K562 (cell line): ENCODE measurements around the gene RBMS3. TPM values are rescaled to one million over a fixed set of nuclear protein-coding genes. Genes with fewer than 3 reads are reported as not detected.
A peak's percentile ranks its signal among the peaks of the same experiment; 100 is the strongest.

Experiments used
- ATAC-seq: fragments of 200-7000 bp; cut with Tn5 transposase; 3 replicates; pipeline ENCODE4 v1.9.1; 2020; ENCODE audit warnings: moderate library complexity
- BruUV-seq: library from RNA; stranded (reverse); fragments of 400-500 nt; replicated peaks from 2 replicates; lab custom pipeline; 2021; lab: Mats Ljungman, UMichigan
- CTCF ChIA-PET: fragments of 300-600 bp; formaldehyde crosslinking; extraction: SDS; loops from one replicate; lab custom pipeline; 2021; ENCODE audit warnings: low intra/inter-chr PET ratio; lab: Yijun Ruan, JAX
- POLR2A ChIA-PET: fragments of 300-600, 350-650 bp; sonication (Branson Sonifier 250); formaldehyde crosslinking; extraction: SDS; loops from one replicate; lab custom pipeline; 2021; ENCODE audit warnings: antibody characterized with exemption, inconsistent platforms; lab: Yijun Ruan, JAX
- DNase-seq, 4 experiments: peaks; one replicate each; pipeline versions ENCODE4 v3.0.0 to v3.0.0-alpha.2; 2011 to 2018; ENCODE audit warnings: low spot score in 3 of 4, mixed read lengths in 3 of 4; ENCODE audit errors: extremely low read depth in 1 of 4
- FAIRE-seq: peaks from 2 replicates; lab custom pipeline; 2011; peaks lifted over from hg19 to GRCh38; lab: Jason Lieb, UNC
- H2AFZ ChIP-seq: 2 replicates; pipeline ENCODE4 v1.6.0; 2011; ENCODE audit warnings: low read depth, low read length, control low read depth, inconsistent platforms
- H3K27ac ChIP-seq: fragments of 200-600 bp; 3 replicates; pipeline ENCODE4 v1.8.0; 2011; ENCODE audit warnings: low read depth, mild to moderate bottlenecking, control low read depth, inconsistent platforms, low read length, moderate library complexity, mixed read lengths; ENCODE audit errors: extremely low read depth
- H3K27me3 ChIP-seq, 2 experiments: fragments of 300-600 bp in 1 of 2; 2 replicates in 1 of 2; 3 replicates in 1 of 2; pipeline versions ENCODE4 v1.6.0 to v1.8.0; 2011; ENCODE audit warnings: inconsistent platforms in 2 of 2, low read length in 2 of 2, mild to moderate bottlenecking in 1 of 2, mixed read lengths in 1 of 2, moderate library complexity in 1 of 2; ENCODE audit not compliant: control insufficient read depth in 2 of 2, insufficient read depth in 2 of 2
- H3K36me3 ChIP-seq: fragments of 300-600 bp; 3 replicates; pipeline ENCODE4 v1.8.0; 2011; ENCODE audit warnings: mild to moderate bottlenecking, low read length, inconsistent platforms; ENCODE audit not compliant: control insufficient read depth, insufficient read depth
- H3K4me1 ChIP-seq, 2 experiments: fragments of 200-600 bp in 1 of 2; replicated peaks in 1 of 2; 2 replicates in 1 of 2; 3 replicates in 1 of 2; pipeline versions ENCODE4 v1.5.1 to v1.8.0; 2011; ENCODE audit warnings: inconsistent platforms in 2 of 2, low read length in 2 of 2, mild to moderate bottlenecking in 1 of 2, mixed read lengths in 1 of 2, moderate library complexity in 1 of 2; ENCODE audit not compliant: control insufficient read depth in 2 of 2, insufficient read depth in 2 of 2
- H3K4me2 ChIP-seq: 2 replicates; pipeline ENCODE4 v1.6.1; 2011; ENCODE audit warnings: low read length, control low read depth, inconsistent platforms, mixed read lengths; ENCODE audit not compliant: insufficient read depth
- H3K4me3 ChIP-seq: fragments of 200-600 bp; sonication (generic), shearing (Covaris generic); 2 replicates; pipeline ENCODE4 v1.5.1; 2016; ENCODE audit warnings: control low read depth, inconsistent platforms
- H3K79me2 ChIP-seq: fragments of 200-600 bp; 3 replicates; pipeline ENCODE4 v1.8.0; 2011; ENCODE audit warnings: low read length, inconsistent platforms; ENCODE audit not compliant: control insufficient read depth, insufficient read depth
- H3K9ac ChIP-seq, 2 experiments: 2 replicates each; pipeline versions ENCODE4 v1.6.0 to v1.6.1; 2011; ENCODE audit warnings: low read depth in 2 of 2, low read length in 2 of 2, control low read depth in 1 of 2, inconsistent platforms in 1 of 2, mild to moderate bottlenecking in 1 of 2, mixed read lengths in 1 of 2; ENCODE audit not compliant: insufficient read depth in 1 of 2
- H3K9me1 ChIP-seq: one replicate; pipeline ENCODE4 v1.6.0; 2011; ENCODE audit warnings: inconsistent platforms, mild to moderate bottlenecking, low read length, moderate library complexity; ENCODE audit not compliant: control insufficient read depth, insufficient read depth
- H3K9me3 ChIP-seq: replicated peaks from 2 replicates; pipeline ENCODE4 v1.5.1; 2011; ENCODE audit warnings: low read depth, low read length, inconsistent platforms; ENCODE audit not compliant: control insufficient read depth, insufficient read depth
- H4K20me1 ChIP-seq: replicated peaks from 2 replicates; pipeline ENCODE4 v1.6.1; 2011; ENCODE audit warnings: low read length, inconsistent platforms, mixed read lengths; ENCODE audit not compliant: control insufficient read depth, insufficient read depth
- ATF6 ChIP-seq: sonication (generic); formaldehyde crosslinking; IDR thresholded peaks from 2 replicates; pipeline ENCODE4 v1.4.0; 2020; ENCODE audit warnings: mild to moderate bottlenecking, missing genetic modification reagents
- C11orf30 ChIP-seq: fragments of 450-650 bp; IDR thresholded peaks from 2 replicates; pipeline ENCODE4 v1.6.1; 2016; ENCODE audit warnings: low read depth, mild to moderate bottlenecking
- CREB1 ChIP-seq, 2 experiments: sonication (generic) in 1 of 2; formaldehyde crosslinking in 1 of 2; IDR thresholded peaks; 2 replicates each; pipeline versions ENCODE4 v1.6.1 to v1.8.0; 2012 to 2022; ENCODE audit warnings: inconsistent platforms in 1 of 2, mild to moderate bottlenecking in 1 of 2, missing genetic modification reagents in 1 of 2, moderate library complexity in 1 of 2
- HMBOX1 ChIP-seq: sonication (generic); IDR thresholded peaks from 2 replicates; pipeline ENCODE4 v1.6.1; 2016
- HMGN3 ChIP-seq: IDR thresholded peaks from 2 replicates; pipeline ENCODE4 v1.6.1; 2011; ENCODE audit warnings: borderline replicate concordance, low read depth, mild to moderate bottlenecking, mixed read lengths, low read length; ENCODE audit not compliant: insufficient read length; ENCODE audit errors: extremely low read depth
- LARP7 ChIP-seq: fragments of 450-650 bp; IDR thresholded peaks from 2 replicates; pipeline ENCODE4 v1.6.1; 2016
- MAFF ChIP-seq: IDR thresholded peaks from 2 replicates; pipeline ENCODE4 v1.6.1; 2012; ENCODE audit warnings: low read length, improper control_type of control experiment
- MAFG ChIP-seq: fragments of 450-650 bp; conservative IDR thresholded peaks from 2 replicates; pipeline ENCODE4 v1.6.1; 2016; ENCODE audit warnings: missing genetic modification characterization, missing compliant biosample characterization
- MAFK ChIP-seq: IDR thresholded peaks from 2 replicates; pipeline ENCODE4 v1.6.1; 2011; ENCODE audit warnings: low read length, improper control_type of control experiment
- POLR2AphosphoS5 ChIP-seq: IDR thresholded peaks from 2 replicates; pipeline ENCODE4 v1.6.1; 2011; ENCODE audit warnings: mild to moderate bottlenecking, low read depth, low read length, moderate library complexity; ENCODE audit not compliant: control insufficient read depth, insufficient read depth
- SETDB1 ChIP-seq: IDR thresholded peaks from one replicate; pipeline ENCODE4 v1.6.1; 2012; ENCODE audit warnings: low read length, control low read depth, inconsistent platforms
- ZBTB33 ChIP-seq: sonication (generic); formaldehyde crosslinking; IDR thresholded peaks from 2 replicates; pipeline ENCODE4 v1.8.1; 2023; ENCODE audit warnings: mild to moderate bottlenecking, missing genetic modification reagents
- ZNF316 ChIP-seq: fragments of 450-650 bp; IDR thresholded peaks from 2 replicates; pipeline ENCODE4 v1.6.1; 2016
- ZNF609 ChIP-seq: sonication (generic); formaldehyde crosslinking; IDR thresholded peaks from 2 replicates; pipeline ENCODE4 v1.8.1; 2023; ENCODE audit warnings: missing genetic modification reagents, mild to moderate bottlenecking, borderline replicate concordance
- in situ Hi-C: fragments of 300-500 bp; cut with MboI; formaldehyde crosslinking; loops from 4 replicates; pipeline ENCODE4 v1.15.0; 2018; ENCODE audit warnings: inconsistent platforms, mixed read lengths
- intact Hi-C: fragments of 100-400 bp; cut with micrococcal nuclease; formaldehyde crosslinking; loops from 2 replicates; pipeline ENCODE4 v1.14.2; 2022
- polyA plus RNA-seq, 8 experiments: library from polyadenylated mRNA; depleted of rRNA in 4 of 8; stranded (reverse) in 5 of 8; unstranded in 3 of 8; fragments of >200 nt; fragmentation: Nextera tagmentation in 2 of 8; fragmentation: Illumina TruSeq in 1 of 8; extraction: Ambion mirVana in 2 of 8; extraction: Trizol in 1 of 8; gene quantifications; 2 replicates each; pipeline versions ENCODE4 v1.2.1 to v1.2.3, GENCODE V29; 2011 to 2014; ENCODE audit warnings: inconsistent platforms in 1 of 8, missing spikeins in 1 of 8
- total RNA-seq, 7 experiments: library from RNA; depleted of rRNA in 6 of 7; stranded (reverse); fragments of >200 nt in 6 of 7; fragmentation: Illumina TruSeq in 2 of 7; extraction: Trizol in 2 of 7; gene quantifications; 2 replicates each; pipeline versions ENCODE4 v1.2.1 to v1.2.3, GENCODE V29; 2011 to 2021; ENCODE audit warnings: low replicate concordance in 1 of 7

RBMS3 gene
- total and polyA plus RNA-seq, 9 of the 15 experiments (the other 6 are each of a cell fraction or from before 2014, with no cell fraction given), result 0.20 TPM; not detected in 8

- no peaks in the 10 kb centered on the region for H3K79me2 ChIP-seq
- intact Hi-C loops (no loop called here), in situ Hi-C loops (no loop called here)
- H3K4me3 ChIP-seq, result no peak overlapping the region
- H3K9ac ChIP-seq, result no peak overlapping the region
- H3K27ac ChIP-seq, result no peak overlapping the region
- no peak for ATAC-seq
- peaks cover 2% of the 10 kb centered on the region; the same call in 1 of the 2 replicates for H3K9me3 ChIP-seq
- no peak overlapping the region for H3K4me2 ChIP-seq
- no peaks in the 10 kb centered on the region for H3K9me1 ChIP-seq
- no peak for FAIRE-seq
- ChIA-PET CTCF (no interaction called here), POLR2A (no interaction called here)
- no TSS peak for BruUV-seq
- no peak for DNase-seq
- no peak overlapping the region for H2AFZ ChIP-seq
- H3K27me3 ChIP-seq, result no peaks in the 10 kb centered on the region
- H3K4me1 ChIP-seq, result no peaks in the 10 kb centered on the region
- no peaks in the 10 kb centered on the region for H3K36me3 ChIP-seq
- no peaks in the 10 kb centered on the region for H4K20me1 ChIP-seq
- TF ChIP-seq POLR2AphosphoS5 (no peak), C11orf30 (peak; percentile 51; the same call in 1 of the 2 replicates), MAFF (peak; percentile 48), ZNF609 (CRISPR knock-in tag) (no peak), ATF6 (no peak), HMGN3 (no peak), CREB1 (IDR thresholded peaks at IDR 0.05) (no peak), CREB1 (CRISPR knock-in tag; IDR thresholded peaks at IDR 0.05) (no peak), ZBTB33 (CRISPR knock-in tag) (no peak), HMBOX1 (no peak), SETDB1 (no peak), LARP7 (no peak), ZNF316 (peak; percentile 76), MAFG (tag) (0 out of 2 replicates have a peak, but pooled peaks have one; percentile 41), MAFK (peak; percentile 50; the same call in 1 of the 2 replicates)
These were observed 523.2 kb downstream of the RBMS3 start for GRCh38 chr3:29804044-29804443.
